Loucy (cell line): ENCODE data around the gene PXMP4.

Experiments
- CTCF ChIP-seq: fragments of 200-600 bp; sonication (generic); conservative IDR thresholded peaks from 2 replicates; pipeline ENCODE4 v1.5.1; 2014; ENCODE audit warnings: mild to moderate bottlenecking, antibody characterized with exemption, low read length
- EZH2phosphoT487 ChIP-seq: fragments of 200-600 bp; IDR thresholded peaks from 2 replicates; pipeline ENCODE4 v1.6.1; 2018; ENCODE audit warnings: antibody characterized with exemption, mild to moderate bottlenecking, moderate library complexity, borderline replicate concordance

GRCh38 chr20:33704197-33704924, 15.7 kb downstream of the PXMP4 start:
- no peak for TF ChIP-seq CTCF
- no peak for TF ChIP-seq EZH2phosphoT487
